Uterus (tissue), 4 donors: Measurements from ENCODE around the gene FIP1L1. TPM values are rescaled to one million over a fixed set of nuclear protein-coding genes. Genes with fewer than 3 reads are reported as not detected.

Experiments
- DNase-seq, 2 donors: peaks; one replicate each; pipeline ENCODE4 v3.0.0-alpha.2; 2019 to 2020
- H3K27ac ChIP-seq, 2 donors: fragments of 200-600 bp; sonication (generic); 1 replicate in 1 of 2; 2 replicates in 1 of 2; pipeline ENCODE4 v1.5.1; 2016 to 2018
- H3K27me3 ChIP-seq, 2 donors: fragments of 200-600 bp; sonication (generic); one replicate each; pipeline ENCODE4 v1.5.1; 2018 to 2019; ENCODE audit warnings: control low read depth in 1 of 2
- H3K36me3 ChIP-seq, 2 donors: fragments of 200-600 bp; sonication (generic); one replicate each; pipeline ENCODE4 v1.5.1; 2019; ENCODE audit warnings: control low read depth in 1 of 2
- H3K4me1 ChIP-seq, 2 donors: fragments of 200-600 bp; sonication (generic); one replicate each; pipeline ENCODE4 v1.5.1; 2018 to 2019; ENCODE audit warnings: control low read depth in 1 of 2
- H3K4me3 ChIP-seq, 2 donors: fragments of 200-600 bp; sonication (generic); 1 replicate in 1 of 2; 2 replicates in 1 of 2; pipeline ENCODE4 v1.5.1; 2018 to 2019; ENCODE audit warnings: mild to moderate bottlenecking in 1 of 2
- H3K9me3 ChIP-seq, 2 donors: fragments of 200-600 bp; sonication (generic); one replicate each; pipeline ENCODE4 v1.5.1; 2019; ENCODE audit warnings: control low read depth in 1 of 2
- CTCF ChIP-seq, 4 experiments: fragments of 200-600 bp in 2 of 4; fragments of 450-650 bp in 2 of 4; sonication (generic) in 2 of 4; IDR thresholded peaks; one replicate each; pipeline ENCODE4 v1.5.1; 2016 to 2019; ENCODE audit warnings: antibody characterized with exemption in 4 of 4, mild to moderate bottlenecking in 2 of 4, moderate library complexity in 1 of 4
- POLR2A ChIP-seq, 2 donors: fragments of 450-650 bp; IDR thresholded peaks; one replicate each; pipeline ENCODE4 v1.6.1; 2016; ENCODE audit warnings: antibody characterized with exemption in 2 of 2, mild to moderate bottlenecking in 1 of 2, moderate library complexity in 1 of 2
- intact Hi-C: fragments of 100-400 bp; cut with DNase I; formaldehyde crosslinking; loops from one replicate; pipeline ENCODE4 v1.15.1; 2023; ENCODE audit warnings: low total_unique reads
- total RNA-seq, 4 donors: library from RNA; depleted of rRNA in 3 of 4; stranded (reverse); fragments of >200 nt in 3 of 4; gene quantifications; one replicate each; pipeline versions ENCODE4 v1.1.0 to v1.2.4, GENCODE V29; 2014 to 2023
- donor health status: DM: yes; HTN: yes; CAD: no.

FIP1L1 gene
- total RNA-seq, 4 donors from 2014 or later: 55.1 to 106 (median 69.2) TPM

GRCh38 chr4:53485658-53486040, 108.2 kb downstream of the FIP1L1 start:
- DNase-seq: no peak
- Histone ChIP-seq H3K36me3 (no peaks in the 10 kb centered on the region), H3K27me3 (no peaks in the 10 kb centered on the region), H3K4me3 (no peak overlapping the region), H3K4me1 (peaks cover 0 to 3% of the 10 kb centered on the region in 2 donors), H3K27ac (peak overlapping the region in 1 of 2 donors; percentile 20), H3K9me3 (no peaks in the 10 kb centered on the region)
- intact Hi-C loops: no loop called here
- TF ChIP-seq POLR2A (IDR thresholded peaks at IDR 0.05): no peak
- no peak for TF ChIP-seq CTCF (IDR thresholded peaks at IDR 0.05)

- intact Hi-C loops: no loop called here
- Histone ChIP-seq H3K27ac (no peak overlapping the region), H3K4me1 (peaks cover 0 to 3% of the 10 kb centered on the region in 2 donors), H3K4me3 (no peak overlapping the region), H3K9me3 (no peaks in the 10 kb centered on the region), H3K27me3 (no peaks in the 10 kb centered on the region), H3K36me3 (no peaks in the 10 kb centered on the region)
- TF ChIP-seq POLR2A (IDR thresholded peaks at IDR 0.05): no peak
- TF ChIP-seq CTCF (IDR thresholded peaks at IDR 0.05): no peak
- DNase-seq: no peak
Measured at GRCh38 chr4:53487766-53488165, 110.3 kb downstream of the FIP1L1 start.

- Histone ChIP-seq H3K27me3 (no peaks in the 10 kb centered on the region), H3K4me3 (no peak overlapping the region), H3K9me3 (no peaks in the 10 kb centered on the region), H3K4me1 (peaks cover 0 to 3% of the 10 kb centered on the region in 2 donors), H3K36me3 (no peaks in the 10 kb centered on the region), H3K27ac (no peak overlapping the region)
- no peak for TF ChIP-seq CTCF (IDR thresholded peaks at IDR 0.05)
- intact Hi-C loops: no loop called here
- DNase-seq: no peak
Measured at GRCh38 chr4:53489279-53489889, 111.9 kb downstream of the FIP1L1 start.

- Histone ChIP-seq H3K4me3 (no peak overlapping the region), H3K27ac (peak overlapping the region; percentile 26), H3K9me3 (no peaks in the 10 kb centered on the region), H3K27me3 (no peaks in the 10 kb centered on the region), H3K4me1 (peaks cover 0 to 2% of the 10 kb centered on the region in 2 donors), H3K36me3 (no peaks in the 10 kb centered on the region)
- intact Hi-C loops: no loop called here
- DNase-seq: no peak
- TF ChIP-seq CTCF (IDR thresholded peaks at IDR 0.05): no peak
- TF ChIP-seq POLR2A (IDR thresholded peaks at IDR 0.05): no peak
Measured at GRCh38 chr4:53490161-53490956, 112.9 kb downstream of the FIP1L1 start.

GRCh38 chr4:53490965-53491622, 113.7 kb downstream of the FIP1L1 start:
- Histone ChIP-seq H3K4me3 (no peak overlapping the region), H3K27ac (peak overlapping the region; percentile 26 to 28), H3K27me3 (no peaks in the 10 kb centered on the region), H3K4me1 (no peaks in the 10 kb centered on the region), H3K36me3 (no peaks in the 10 kb centered on the region), H3K9me3 (no peaks in the 10 kb centered on the region)
- DNase-seq: peak; percentile 48 to 73
- TF ChIP-seq CTCF (IDR thresholded peaks at IDR 0.05) (peak; percentile 45 to 82 (median 68)), POLR2A (IDR thresholded peaks at IDR 0.05) (no peak)
- intact Hi-C loops: no loop called here
